DOHH2 (cell line): Measurements from ENCODE around the gene SIGLEC7.

Experiments
- H3F3A ChIP-seq: fragments of 200-600 bp; sonication (generic), shearing (Covaris generic); 2 replicates; pipeline ENCODE4 v1.6.0; 2016; ENCODE audit warnings: antibody characterized with exemption, mild to moderate bottlenecking; ENCODE audit not compliant: control insufficient read depth, insufficient read depth
- H3K27ac ChIP-seq: fragments of 200-600 bp; sonication (generic); 2 replicates; pipeline ENCODE4 v1.5.1; 2014; ENCODE audit warnings: low read depth, mild to moderate bottlenecking, low read length, moderate library complexity
- H3K27me3 ChIP-seq: fragments of 200-600 bp; sonication (generic); 2 replicates; pipeline ENCODE4 v1.6.1; 2014; ENCODE audit warnings: mild to moderate bottlenecking, low read length, mixed read lengths; ENCODE audit not compliant: control insufficient read depth
- H3K36me3 ChIP-seq: fragments of 200-600 bp; sonication (generic); 2 replicates; pipeline ENCODE4 v1.6.1; 2014; ENCODE audit warnings: mild to moderate bottlenecking, low read length, moderate library complexity, mixed read lengths; ENCODE audit not compliant: control insufficient read depth
- H3K4me1 ChIP-seq: fragments of 200-600 bp; sonication (generic); 2 replicates; pipeline ENCODE4 v1.6.1; 2014; ENCODE audit warnings: mild to moderate bottlenecking, low read length, mixed read lengths; ENCODE audit not compliant: control insufficient read depth
- H3K4me2 ChIP-seq: fragments of 200-600 bp; sonication (generic); 2 replicates; pipeline ENCODE4 v1.6.0; 2014; ENCODE audit warnings: mild to moderate bottlenecking, low read length, moderate library complexity
- H3K4me3 ChIP-seq: fragments of 200-600 bp; sonication (generic); 2 replicates; pipeline ENCODE4 v1.5.1; 2014; ENCODE audit warnings: mild to moderate bottlenecking, low read length, mixed read lengths
- H3K79me2 ChIP-seq: fragments of 200-600 bp; sonication (generic); 2 replicates; pipeline ENCODE4 v1.6.1; 2014; ENCODE audit warnings: mild to moderate bottlenecking, low read length, mixed read lengths; ENCODE audit not compliant: control insufficient read depth
- H3K9me2 ChIP-seq: fragments of 200-600 bp; sonication (generic); replicated peaks from 2 replicates; pipeline ENCODE4 v1.6.1; 2014; ENCODE audit warnings: mild to moderate bottlenecking, low read length, mixed read lengths; ENCODE audit not compliant: control insufficient read depth
- H3K9me3 ChIP-seq: fragments of 200-600 bp; sonication (generic); 2 replicates; pipeline ENCODE4 v1.6.1; 2014; ENCODE audit warnings: antibody characterized with exemption, low read length, mixed read lengths; ENCODE audit not compliant: control insufficient read depth, insufficient read depth
- H4K20me1 ChIP-seq: fragments of 200-600 bp; sonication (generic); 2 replicates; pipeline ENCODE4 v1.6.0; 2014; ENCODE audit warnings: low read depth, mild to moderate bottlenecking, antibody characterized with exemption, low read length, moderate library complexity; ENCODE audit not compliant: control insufficient read depth, insufficient read depth
- EZH2phosphoT487 ChIP-seq: fragments of 200-600 bp; sonication (generic); IDR thresholded peaks from 2 replicates; pipeline ENCODE4 v1.6.1; 2017; ENCODE audit warnings: borderline replicate concordance, mild to moderate bottlenecking, antibody characterized with exemption, low read length, moderate library complexity, mixed read lengths
- TF ChIP-seq, protein P1 (sequence below): fragments of 200-600 bp; sonication (generic); IDR thresholded peaks from one replicate; pipeline ENCODE4 v1.5.1; 2014; ENCODE audit warnings: antibody characterized with exemption, mild to moderate bottlenecking, low read depth, low read length; ENCODE audit not compliant: poor library complexity, severe bottlenecking

The SIGLEC7 gene

DNA sequence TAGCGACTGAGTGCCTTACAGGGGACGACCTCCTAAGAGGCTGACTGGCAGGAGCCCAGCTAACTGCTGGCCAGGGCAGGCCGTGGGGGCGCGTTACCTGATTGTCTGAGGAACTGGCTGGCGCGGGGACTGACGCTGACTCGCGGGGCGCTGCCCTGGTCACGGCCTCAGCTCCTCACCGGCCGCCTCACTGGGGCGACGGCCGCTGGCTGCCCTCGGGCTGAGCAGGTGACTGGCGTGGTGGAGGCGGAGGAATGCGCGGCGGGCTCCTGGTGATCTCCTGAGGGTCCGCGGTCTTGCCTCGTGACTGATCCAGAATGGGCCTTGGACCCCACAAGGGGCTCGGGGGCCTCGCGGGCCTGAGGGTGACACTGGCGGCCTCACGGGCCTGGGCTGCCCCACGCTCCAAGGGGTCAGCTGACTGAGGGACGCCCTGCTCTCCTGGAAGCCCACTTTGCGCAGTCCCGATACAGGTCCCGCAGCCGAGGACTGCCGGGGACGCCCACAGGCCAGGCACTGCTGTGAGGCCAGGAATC lies 39.3 kb downstream of the SIGLEC7 start:
- Histone ChIP-seq H3K4me3 (no peak overlapping the region), H3K4me2 (no peak overlapping the region), H3K4me1 (0 out of 2 replicates have a peak, but pooled peaks cover under 1% of the 10 kb centered on the region), H3K27ac (no peak overlapping the region), H3F3A (no peaks in the 10 kb centered on the region), H3K9me3 (no peaks in the 10 kb centered on the region), H4K20me1 (no peaks in the 10 kb centered on the region), H3K79me2 (no peaks in the 10 kb centered on the region), H3K9me2 (no peaks in the 10 kb centered on the region), H3K36me3 (no peaks in the 10 kb centered on the region), H3K27me3 (peaks cover 13% of the 10 kb centered on the region)
- no peak for TF ChIP-seq EZH2phosphoT487
- TF ChIP-seq, protein P1, sequence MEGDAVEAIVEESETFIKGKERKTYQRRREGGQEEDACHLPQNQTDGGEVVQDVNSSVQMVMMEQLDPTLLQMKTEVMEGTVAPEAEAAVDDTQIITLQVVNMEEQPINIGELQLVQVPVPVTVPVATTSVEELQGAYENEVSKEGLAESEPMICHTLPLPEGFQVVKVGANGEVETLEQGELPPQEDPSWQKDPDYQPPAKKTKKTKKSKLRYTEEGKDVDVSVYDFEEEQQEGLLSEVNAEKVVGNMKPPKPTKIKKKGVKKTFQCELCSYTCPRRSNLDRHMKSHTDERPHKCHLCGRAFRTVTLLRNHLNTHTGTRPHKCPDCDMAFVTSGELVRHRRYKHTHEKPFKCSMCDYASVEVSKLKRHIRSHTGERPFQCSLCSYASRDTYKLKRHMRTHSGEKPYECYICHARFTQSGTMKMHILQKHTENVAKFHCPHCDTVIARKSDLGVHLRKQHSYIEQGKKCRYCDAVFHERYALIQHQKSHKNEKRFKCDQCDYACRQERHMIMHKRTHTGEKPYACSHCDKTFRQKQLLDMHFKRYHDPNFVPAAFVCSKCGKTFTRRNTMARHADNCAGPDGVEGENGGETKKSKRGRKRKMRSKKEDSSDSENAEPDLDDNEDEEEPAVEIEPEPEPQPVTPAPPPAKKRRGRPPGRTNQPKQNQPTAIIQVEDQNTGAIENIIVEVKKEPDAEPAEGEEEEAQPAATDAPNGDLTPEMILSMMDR: no peak

GRCh38 chr19:51181913-51182419 lies 39.9 kb downstream of the SIGLEC7 start:
- Histone ChIP-seq H3K4me3 (no peak overlapping the region), H4K20me1 (no peaks in the 10 kb centered on the region), H3K79me2 (no peaks in the 10 kb centered on the region), H3F3A (no peaks in the 10 kb centered on the region), H3K36me3 (no peaks in the 10 kb centered on the region), H3K9me3 (no peaks in the 10 kb centered on the region), H3K9me2 (no peaks in the 10 kb centered on the region), H3K4me2 (no peak overlapping the region), H3K27ac (no peak overlapping the region), H3K4me1 (0 out of 2 replicates have a peak, but pooled peaks cover 2% of the 10 kb centered on the region), H3K27me3 (peaks cover 9% of the 10 kb centered on the region)
- TF ChIP-seq, protein P1: no peak
- no peak for TF ChIP-seq EZH2phosphoT487

GRCh38 chr19:51183629-51184028 lies 41.5 kb downstream of the SIGLEC7 start:
- Histone ChIP-seq H3K27me3 (no peaks in the 10 kb centered on the region), H3K4me2 (no peak overlapping the region), H3K9me3 (no peaks in the 10 kb centered on the region), H3K79me2 (no peaks in the 10 kb centered on the region), H3K4me1 (0 out of 2 replicates have a peak, but pooled peaks cover 2% of the 10 kb centered on the region), H3K4me3 (no peak overlapping the region), H3K36me3 (no peaks in the 10 kb centered on the region), H3K27ac (no peak overlapping the region), H4K20me1 (no peaks in the 10 kb centered on the region), H3K9me2 (no peaks in the 10 kb centered on the region), H3F3A (no peaks in the 10 kb centered on the region)
- TF ChIP-seq, protein P1: no peak
- TF ChIP-seq EZH2phosphoT487: no peak
